RWPE2 (cell line): ENCODE results near the gene DLG2.

Experiments used
- ATAC-seq: fragments of 200-7000 bp; cut with Tn5 transposase; 3 replicates; pipeline ENCODE4 v1.9.1; 2021; ENCODE audit warnings: low read depth
- DNase-seq: peaks from one replicate; pipeline ENCODE4 v3.0.0-alpha.2; 2020; ENCODE audit warnings: low spot score
- H3K27ac ChIP-seq: fragments of 450-650 bp; 2 replicates; pipeline ENCODE4 v1.5.1; 2017; ENCODE audit warnings: mild to moderate bottlenecking; ENCODE audit not compliant: poor library complexity, severe bottlenecking
- H3K27me3 ChIP-seq: fragments of 250-450 bp; sonication (Bioruptor Pico); 2 replicates; pipeline ENCODE4 v1.5.1; 2021; ENCODE audit warnings: mild to moderate bottlenecking, moderate library complexity; ENCODE audit not compliant: insufficient read depth, poor library complexity, severe bottlenecking
- H3K36me3 ChIP-seq: fragments of 250-450 bp; sonication (Bioruptor Pico); 2 replicates; pipeline ENCODE4 v1.5.1; 2020; ENCODE audit warnings: low read depth, mild to moderate bottlenecking, moderate library complexity
- H3K4me1 ChIP-seq: fragments of 250-450 bp; sonication (Bioruptor Pico); 2 replicates; pipeline ENCODE4 v1.5.1; 2021; ENCODE audit warnings: mild to moderate bottlenecking, moderate library complexity; ENCODE audit not compliant: insufficient read depth, poor library complexity, severe bottlenecking
- H3K4me3 ChIP-seq: fragments of 250-450 bp; sonication (Bioruptor Pico); 2 replicates; pipeline ENCODE4 v1.5.1; 2021; ENCODE audit warnings: mild to moderate bottlenecking, moderate library complexity; ENCODE audit not compliant: severe bottlenecking
- H3K9me3 ChIP-seq: fragments of 250-450 bp; sonication (Bioruptor Pico); 2 replicates; pipeline ENCODE4 v1.5.1; 2021; ENCODE audit warnings: mild to moderate bottlenecking, moderate library complexity; ENCODE audit not compliant: severe bottlenecking
- TF ChIP-seq, protein P1 (sequence below): fragments of 450-650 bp; IDR thresholded peaks from one replicate; pipeline ENCODE4 v1.5.1; 2017; ENCODE audit warnings: mild to moderate bottlenecking, moderate library complexity; ENCODE audit not compliant: poor library complexity, severe bottlenecking

DLG2 gene

DNA sequence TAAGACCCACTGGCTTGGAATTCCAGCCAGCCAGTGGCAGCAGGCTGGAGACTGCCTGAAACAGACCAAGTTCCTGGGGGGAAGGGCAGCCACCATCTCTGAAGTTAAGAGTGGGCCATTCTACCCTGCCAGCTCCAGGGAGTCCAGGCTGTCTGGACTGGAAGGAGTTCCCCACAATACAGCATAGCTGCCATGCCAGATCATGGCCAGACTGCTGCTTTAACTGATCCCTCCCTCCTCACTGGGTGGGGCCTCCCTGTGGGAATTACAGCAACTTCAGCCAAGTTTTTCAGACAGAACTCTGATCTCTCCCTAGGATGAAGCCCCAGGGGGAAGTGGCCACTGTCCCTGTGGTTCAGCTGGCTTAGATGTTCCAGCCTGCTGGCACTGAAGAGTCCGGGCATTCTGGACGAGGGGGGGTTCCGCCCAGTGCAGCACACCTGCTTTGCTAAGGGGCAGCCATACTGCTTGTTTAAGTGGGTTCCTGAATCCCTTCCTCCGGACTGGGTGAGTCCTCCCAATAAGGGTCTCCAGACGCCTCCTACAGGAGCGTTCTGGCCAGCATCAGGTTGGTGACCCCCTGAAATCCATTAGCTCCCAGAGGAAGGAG is 455.4 kb downstream of the DLG2 start:
- no peak overlapping the region for H3K4me3 ChIP-seq
- DNase-seq (no peak), ATAC-seq (no peak)
- TF ChIP-seq, protein P1, sequence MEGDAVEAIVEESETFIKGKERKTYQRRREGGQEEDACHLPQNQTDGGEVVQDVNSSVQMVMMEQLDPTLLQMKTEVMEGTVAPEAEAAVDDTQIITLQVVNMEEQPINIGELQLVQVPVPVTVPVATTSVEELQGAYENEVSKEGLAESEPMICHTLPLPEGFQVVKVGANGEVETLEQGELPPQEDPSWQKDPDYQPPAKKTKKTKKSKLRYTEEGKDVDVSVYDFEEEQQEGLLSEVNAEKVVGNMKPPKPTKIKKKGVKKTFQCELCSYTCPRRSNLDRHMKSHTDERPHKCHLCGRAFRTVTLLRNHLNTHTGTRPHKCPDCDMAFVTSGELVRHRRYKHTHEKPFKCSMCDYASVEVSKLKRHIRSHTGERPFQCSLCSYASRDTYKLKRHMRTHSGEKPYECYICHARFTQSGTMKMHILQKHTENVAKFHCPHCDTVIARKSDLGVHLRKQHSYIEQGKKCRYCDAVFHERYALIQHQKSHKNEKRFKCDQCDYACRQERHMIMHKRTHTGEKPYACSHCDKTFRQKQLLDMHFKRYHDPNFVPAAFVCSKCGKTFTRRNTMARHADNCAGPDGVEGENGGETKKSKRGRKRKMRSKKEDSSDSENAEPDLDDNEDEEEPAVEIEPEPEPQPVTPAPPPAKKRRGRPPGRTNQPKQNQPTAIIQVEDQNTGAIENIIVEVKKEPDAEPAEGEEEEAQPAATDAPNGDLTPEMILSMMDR = no peak
- H3K27me3 ChIP-seq = no peaks in the 10 kb centered on the region
- no peaks in the 10 kb centered on the region for H3K9me3 ChIP-seq
- H3K4me1 ChIP-seq = peaks cover 11% of the 10 kb centered on the region
- H3K27ac ChIP-seq = no peak overlapping the region
- H3K36me3 ChIP-seq = no peaks in the 10 kb centered on the region

GRCh38 chr11:85170184-85170583 is 457.0 kb downstream of the DLG2 start:
- Histone ChIP-seq H3K4me1 (peaks cover 11% of the 10 kb centered on the region), H3K36me3 (no peaks in the 10 kb centered on the region), H3K27me3 (no peaks in the 10 kb centered on the region), H3K4me3 (no peak overlapping the region), H3K27ac (peak overlapping the region; percentile 39), H3K9me3 (no peaks in the 10 kb centered on the region)
- no peak for DNase-seq
- ATAC-seq = peak; percentile 97
- TF ChIP-seq, protein P1 = no peak

DNA sequence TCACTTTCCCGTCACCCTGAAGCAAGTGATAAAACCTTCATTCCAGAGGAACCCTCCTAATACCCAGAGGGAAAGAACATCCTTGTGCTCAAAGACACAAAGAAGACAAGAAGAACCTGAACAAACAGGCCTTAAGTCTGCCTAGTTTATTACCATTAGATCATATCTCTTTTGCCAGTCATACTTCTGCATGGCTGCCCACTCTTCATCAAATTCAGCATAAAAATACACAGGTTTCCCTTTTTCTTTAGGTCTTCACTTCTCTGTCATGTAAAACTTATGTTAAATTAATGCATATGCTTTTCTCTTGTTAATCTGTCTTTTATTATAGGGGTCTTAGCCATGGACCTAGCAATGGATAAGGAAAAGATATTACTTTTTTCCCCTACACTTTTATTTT is 459.7 kb downstream of the DLG2 start:
- Histone ChIP-seq H3K27ac (no peak overlapping the region), H3K27me3 (no peaks in the 10 kb centered on the region), H3K4me3 (no peak overlapping the region), H3K36me3 (no peaks in the 10 kb centered on the region), H3K4me1 (peaks cover 11% of the 10 kb centered on the region), H3K9me3 (no peaks in the 10 kb centered on the region)
- ATAC-seq (no peak), DNase-seq (no peak)
- TF ChIP-seq, protein P1 = no peak

DNA sequence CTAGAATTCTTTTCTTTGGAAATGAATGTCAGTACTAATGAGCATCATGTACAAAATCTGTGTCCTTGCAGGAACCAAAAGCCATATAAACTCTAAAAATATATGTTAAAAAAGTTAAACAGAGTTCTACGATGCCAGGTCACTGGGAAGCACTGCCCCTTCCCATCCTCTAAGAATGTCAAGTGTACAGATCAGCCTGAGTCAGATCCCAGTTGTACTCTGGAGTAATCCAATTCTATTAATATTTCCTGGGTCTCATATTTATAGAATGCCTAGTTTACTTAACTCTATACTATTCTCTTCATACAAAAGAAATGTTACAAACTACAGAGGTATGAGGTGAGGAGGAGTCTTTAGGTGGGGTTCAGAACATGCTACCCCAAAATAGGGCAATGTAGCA is 460.1 kb downstream of the DLG2 start:
- TF ChIP-seq, protein P1 = no peak
- Histone ChIP-seq H3K27ac (no peak overlapping the region), H3K9me3 (no peaks in the 10 kb centered on the region), H3K4me1 (peaks cover 11% of the 10 kb centered on the region), H3K4me3 (no peak overlapping the region), H3K36me3 (no peaks in the 10 kb centered on the region), H3K27me3 (no peaks in the 10 kb centered on the region)
- no peak for DNase-seq
- no peak for ATAC-seq

- Histone ChIP-seq H3K36me3 (no peaks in the 10 kb centered on the region), H3K27me3 (no peaks in the 10 kb centered on the region), H3K27ac (no peak overlapping the region), H3K9me3 (no peaks in the 10 kb centered on the region), H3K4me1 (peaks cover 11% of the 10 kb centered on the region), H3K4me3 (no peak overlapping the region)
- TF ChIP-seq, protein P1 = no peak
- DNase-seq (no peak), ATAC-seq (no peak)
Measured at GRCh38 chr11:85165819-85166218, 461.3 kb downstream of the DLG2 start.
